DND-41 (cell line): ENCODE measurements around the gene CCNC.

ENCODE experiments used
- ATAC-seq: fragments of 200-7000 bp; cut with Tn5 transposase; 3 replicates; pipeline ENCODE4 v1.9.1; 2021; ENCODE audit warnings: low read depth; ENCODE audit not compliant: insufficient read depth
- DNase-seq: peaks from one replicate; pipeline ENCODE4 v3.0.0-alpha.2; 2020
- H2AFZ ChIP-seq: 2 replicates; pipeline ENCODE4 v1.6.0; 2012; ENCODE audit warnings: low read depth, low read length
- H3K27ac ChIP-seq: 2 replicates; pipeline ENCODE4 v1.5.1; 2012; ENCODE audit warnings: low read length, inconsistent platforms
- H3K27me3 ChIP-seq: fragments of 200-600 bp; sonication (generic); 2 replicates; pipeline ENCODE4 v1.6.0; 2012; ENCODE audit warnings: low read length, mild to moderate bottlenecking, inconsistent platforms; ENCODE audit not compliant: insufficient read depth, poor library complexity
- H3K36me3 ChIP-seq: 2 replicates; pipeline ENCODE4 v1.5.1; 2012; ENCODE audit warnings: low read length, inconsistent platforms; ENCODE audit not compliant: insufficient read depth
- H3K4me1 ChIP-seq: 2 replicates; pipeline ENCODE4 v1.5.1; 2012; ENCODE audit warnings: mild to moderate bottlenecking, low read length; ENCODE audit not compliant: insufficient read depth
- H3K4me2 ChIP-seq: 2 replicates; pipeline ENCODE4 v1.6.0; 2012; ENCODE audit warnings: mild to moderate bottlenecking, moderate library complexity, low read length, inconsistent platforms; ENCODE audit not compliant: insufficient read depth
- H3K4me3 ChIP-seq, 2 experiments: fragments of 200-600 bp in 1 of 2; shearing (Covaris generic) in 1 of 2; 2 replicates each; pipeline ENCODE4 v1.5.1; 2012 to 2016; ENCODE audit warnings: inconsistent platforms in 2 of 2, low read length in 2 of 2, mild to moderate bottlenecking in 2 of 2, low read depth in 1 of 2, moderate library complexity in 1 of 2
- H3K79me2 ChIP-seq: 2 replicates; pipeline ENCODE4 v1.6.0; 2012; ENCODE audit warnings: low read length, inconsistent platforms; ENCODE audit not compliant: insufficient read depth
- H3K9ac ChIP-seq: 2 replicates; pipeline ENCODE4 v1.6.0; 2012; ENCODE audit warnings: low read depth, mild to moderate bottlenecking, inconsistent platforms, low read length, moderate library complexity
- H3K9me3 ChIP-seq: 2 replicates; pipeline ENCODE4 v1.5.1; 2012; ENCODE audit warnings: low read length, moderate library complexity, mild to moderate bottlenecking, inconsistent platforms; ENCODE audit not compliant: insufficient read depth, severe bottlenecking
- H4K20me1 ChIP-seq: 2 replicates; pipeline ENCODE4 v1.6.0; 2012; ENCODE audit warnings: low read length; ENCODE audit not compliant: insufficient read depth
- CTCF ChIP-seq: IDR thresholded peaks from 2 replicates; pipeline ENCODE4 v1.5.1; 2012; ENCODE audit warnings: borderline replicate concordance, low read length, moderate library complexity, mild to moderate bottlenecking; ENCODE audit not compliant: poor library complexity, severe bottlenecking; ENCODE audit errors: extremely low read depth
- EZH2 ChIP-seq: IDR thresholded peaks from 3 replicates; pipeline ENCODE4 v1.6.1; 2012; ENCODE audit warnings: borderline replicate concordance, low read depth, mild to moderate bottlenecking, moderate library complexity, low read length, inconsistent platforms; ENCODE audit not compliant: severe bottlenecking

Gene CCNC

GRCh38 chr6:99498421-99498820 is 70.0 kb downstream of the CCNC start:
- H4K20me1 ChIP-seq, result no peaks in the 10 kb centered on the region
- H3K9me3 ChIP-seq, result no peaks in the 10 kb centered on the region
- no peaks in the 10 kb centered on the region for H3K4me1 ChIP-seq
- H3K27me3 ChIP-seq, result no peaks in the 10 kb centered on the region
- H2AFZ ChIP-seq, result no peak overlapping the region
- ATAC-seq, result no peak
- TF ChIP-seq CTCF (no peak), EZH2 (no peak)
- peaks cover 35% of the 10 kb centered on the region for H3K36me3 ChIP-seq
- H3K79me2 ChIP-seq, result no peaks in the 10 kb centered on the region
- no peak overlapping the region for H3K27ac ChIP-seq
- DNase-seq, result no peak
- no peak overlapping the region for H3K9ac ChIP-seq
- H3K4me2 ChIP-seq, result no peak overlapping the region
- no peak overlapping the region for H3K4me3 ChIP-seq

- H3K27me3 ChIP-seq, result no peaks in the 10 kb centered on the region
- peaks cover 11% of the 10 kb centered on the region; the same call in 1 of the 2 replicates for H3K36me3 ChIP-seq
- H3K9ac ChIP-seq, result no peak overlapping the region
- H3K9me3 ChIP-seq, result no peaks in the 10 kb centered on the region
- no peak overlapping the region for H3K27ac ChIP-seq
- TF ChIP-seq EZH2 (no peak), CTCF (no peak)
- H3K4me2 ChIP-seq, result no peak overlapping the region
- H3K79me2 ChIP-seq, result no peaks in the 10 kb centered on the region
- H4K20me1 ChIP-seq, result no peaks in the 10 kb centered on the region
- no peak overlapping the region for H3K4me3 ChIP-seq
- no peaks in the 10 kb centered on the region for H3K4me1 ChIP-seq
- DNase-seq (no peak), ATAC-seq (no peak)
- no peak overlapping the region for H2AFZ ChIP-seq
Observed at GRCh38 chr6:99495466-99495865, 73.0 kb downstream of the CCNC start.
